HEK293 (cell line): ENCODE data around the gene ARHGEF37.

Source experiments
- CTCF ChIA-PET: fragments of 350-600 bp; formaldehyde crosslinking; extraction: SDS; loops from one replicate; lab custom pipeline; 2021; ENCODE audit warnings: antibody characterized with exemption; lab: Yijun Ruan, JAX
- POLR2A ChIA-PET: fragments of 300-600 bp; formaldehyde crosslinking; extraction: SDS; loops from one replicate; lab custom pipeline; 2020; ENCODE audit warnings: antibody characterized with exemption, inconsistent platforms; lab: Yijun Ruan, JAX
- H3K27ac ChIP-seq: fragments of 200-500 bp; sonication (Bioruptor generic); 2 replicates; pipeline ENCODE4 v1.5.1; 2014; ENCODE audit warnings: low read depth, low read length, control low read depth, inconsistent platforms; ENCODE audit errors: extremely low read depth
- H3K36me3 ChIP-seq, 2 experiments: fragments of 200-500 bp in 1 of 2; sonication (Bioruptor generic) in 1 of 2; 1 replicate in 1 of 2; 2 replicates in 1 of 2; pipeline ENCODE4 v1.5.1; 2014 to 2017; ENCODE audit warnings: inconsistent platforms in 2 of 2, low read length in 2 of 2; ENCODE audit not compliant: control insufficient read depth in 2 of 2, insufficient read depth in 1 of 2
- H3K4me1 ChIP-seq: fragments of 200-500 bp; sonication (Bioruptor generic); 2 replicates; pipeline ENCODE4 v1.5.1; 2014; ENCODE audit warnings: mild to moderate bottlenecking, low read length, inconsistent platforms; ENCODE audit not compliant: control insufficient read depth, insufficient read depth
- H3K4me3 ChIP-seq: 2 replicates; pipeline ENCODE4 v1.5.1; 2011; ENCODE audit warnings: low read depth, mild to moderate bottlenecking, control low read depth, low read length, moderate library complexity
- H3K9me3 ChIP-seq: fragments of 200-500 bp; sonication (Bioruptor generic); 2 replicates; pipeline ENCODE4 v1.5.1; 2014; ENCODE audit warnings: low read depth, low read length, inconsistent platforms; ENCODE audit not compliant: control insufficient read depth, insufficient read depth
- AEBP2 ChIP-seq: fragments of 450-650 bp; formaldehyde crosslinking; IDR thresholded peaks from 2 replicates; pipeline ENCODE4 v1.5.1; 2016; ENCODE audit warnings: missing biosample characterization, missing genetic modification characterization, borderline replicate concordance
- CTCF ChIP-seq: fragments of 450-650 bp; formaldehyde crosslinking; IDR thresholded peaks from 2 replicates; pipeline ENCODE4 v1.5.1; 2016; ENCODE audit warnings: missing biosample characterization, missing genetic modification characterization
- KLF10 ChIP-seq: fragments of 450-650 bp; IDR thresholded peaks from 2 replicates; pipeline ENCODE4 v1.5.1; 2018; ENCODE audit warnings: missing biosample characterization, mild to moderate bottlenecking, missing genetic modification characterization
- KLF8 ChIP-seq: fragments of 450-650 bp; formaldehyde crosslinking; IDR thresholded peaks from 2 replicates; pipeline ENCODE4 v1.5.1; 2016; ENCODE audit warnings: missing biosample characterization, missing genetic modification characterization
- PBX3 ChIP-seq: sonication (generic); formaldehyde crosslinking; IDR thresholded peaks from 2 replicates; pipeline ENCODE4 v1.8.1; 2022; ENCODE audit warnings: mild to moderate bottlenecking, moderate library complexity, missing genetic modification reagents
- PRDM2 ChIP-seq: fragments of 450-650 bp; formaldehyde crosslinking; IDR thresholded peaks from 2 replicates; pipeline ENCODE4 v1.5.1; 2016; ENCODE audit warnings: missing biosample characterization, missing genetic modification characterization, borderline replicate concordance
- RBAK ChIP-seq: fragments of 450-650 bp; formaldehyde crosslinking; IDR thresholded peaks from 2 replicates; pipeline ENCODE4 v1.5.1; 2016; ENCODE audit warnings: missing biosample characterization, missing genetic modification characterization
- ZBTB26 ChIP-seq: fragments of 450-650 bp; formaldehyde crosslinking; optimal IDR thresholded peaks from 2 replicates; pipeline ENCODE3; 2016; ENCODE audit warnings: missing biosample characterization, mild to moderate bottlenecking, missing genetic modification characterization
- ZNF112 ChIP-seq: fragments of 450-650 bp; formaldehyde crosslinking; IDR thresholded peaks from 2 replicates; pipeline ENCODE4 v1.5.0; 2017; ENCODE audit warnings: missing biosample characterization, missing genetic modification characterization
- ZNF146 ChIP-seq: fragments of 450-650 bp; formaldehyde crosslinking; IDR thresholded peaks from 2 replicates; pipeline ENCODE4 v1.5.1; 2016; ENCODE audit warnings: missing biosample characterization, missing genetic modification characterization
- ZNF16 ChIP-seq: fragments of 450-650 bp; formaldehyde crosslinking; IDR thresholded peaks from 2 replicates; pipeline ENCODE4 v1.5.1; 2016; ENCODE audit warnings: low read depth, missing biosample characterization, missing genetic modification characterization
- ZNF19 ChIP-seq: fragments of 450-650 bp; formaldehyde crosslinking; IDR thresholded peaks from 2 replicates; pipeline ENCODE4; 2016; ENCODE audit warnings: missing biosample characterization, missing genetic modification characterization, low read depth
- ZNF2 ChIP-seq: fragments of 450-650 bp; formaldehyde crosslinking; IDR thresholded peaks from 2 replicates; pipeline ENCODE4 v1.5.1; 2016; ENCODE audit warnings: missing biosample characterization, missing genetic modification characterization
- ZNF214 ChIP-seq: fragments of 450-650 bp; formaldehyde crosslinking; IDR thresholded peaks from 2 replicates; pipeline ENCODE4 v1.5.1; 2017; ENCODE audit warnings: missing biosample characterization, mild to moderate bottlenecking, missing genetic modification characterization, borderline replicate concordance
- ZNF221 ChIP-seq: fragments of 450-650 bp; formaldehyde crosslinking; IDR thresholded peaks from 2 replicates; pipeline ENCODE4 v1.5.1; 2017; ENCODE audit warnings: missing biosample characterization, missing genetic modification characterization, borderline replicate concordance
- ZNF239 ChIP-seq: fragments of 450-650 bp; formaldehyde crosslinking; IDR thresholded peaks from 2 replicates; pipeline ENCODE4 v1.5.1; 2016; ENCODE audit warnings: missing biosample characterization, missing genetic modification characterization
- ZNF324 ChIP-seq: fragments of 450-650 bp; formaldehyde crosslinking; IDR thresholded peaks from 2 replicates; pipeline ENCODE4 v1.5.1; 2016; ENCODE audit warnings: missing biosample characterization, missing genetic modification characterization
- ZNF37A ChIP-seq: fragments of 450-650 bp; IDR thresholded peaks from 2 replicates; pipeline ENCODE4 v1.5.1; 2018; ENCODE audit warnings: missing biosample characterization, missing genetic modification characterization
- ZNF530 ChIP-seq: fragments of 450-650 bp; formaldehyde crosslinking; IDR thresholded peaks from 2 replicates; pipeline ENCODE4 v1.5.1; 2016; ENCODE audit warnings: low read depth, missing biosample characterization, missing genetic modification characterization
- ZNF571 ChIP-seq: fragments of 450-650 bp; formaldehyde crosslinking; IDR thresholded peaks from 2 replicates; pipeline ENCODE4 v1.5.0; 2017; ENCODE audit warnings: missing biosample characterization, missing genetic modification characterization

Gene ARHGEF37

GRCh38 chr5:149654231-149654630, 72.9 kb downstream of the ARHGEF37 start:
- Histone ChIP-seq H3K9me3 (no peaks in the 10 kb centered on the region), H3K36me3 (no peaks in the 10 kb centered on the region), H3K4me3 (no peak overlapping the region), H3K27ac (no peak overlapping the region), H3K4me1 (no peaks in the 10 kb centered on the region)
- TF ChIP-seq RBAK (no peak), ZBTB26 (tag by site-specific recombination) (no peak), CTCF (tag by site-specific recombination) (no peak), ZNF19 (tag by site-specific recombination) (no peak), ZNF214 (no peak), ZNF146 (no peak), ZNF530 (tag by site-specific recombination) (no peak), ZNF2 (tag by site-specific recombination) (no peak)
- ChIA-PET POLR2A (no interaction called here), CTCF (interaction anchor here (0.6 to 1.0 kb wide), 4 partner anchors 13 to 280 kb away, joined by 3 to 4 read pairs (median 4); no protein-coding TSS in a partner anchor)

- Histone ChIP-seq H3K4me1 (no peaks in the 10 kb centered on the region), H3K36me3 (no peaks in the 10 kb centered on the region), H3K27ac (no peak overlapping the region), H3K4me3 (no peak overlapping the region), H3K9me3 (no peaks in the 10 kb centered on the region)
- ChIA-PET POLR2A (no interaction called here), CTCF (interaction anchor here (0.6 to 2.3 kb wide), 5 partner anchors 12 to 311 kb away, joined by 3 to 23 read pairs (median 4); no protein-coding TSS in a partner anchor)
- TF ChIP-seq ZNF16 (tag by site-specific recombination) = no peak
- TF ChIP-seq PRDM2 = no peak
- TF ChIP-seq ZNF37A (tag by site-specific recombination) = no peak
- no peak for TF ChIP-seq AEBP2 (tag by site-specific recombination)
- no peak for TF ChIP-seq ZNF221 (tag by site-specific recombination)
- no peak for TF ChIP-seq KLF10
- TF ChIP-seq ZNF112 = no peak
- TF ChIP-seq ZNF239 (tag by site-specific recombination) = no peak
- TF ChIP-seq ZNF571 = no peak
- TF ChIP-seq ZNF530 (tag by site-specific recombination) = no peak
- no peak for TF ChIP-seq PBX3 (CRISPR knock-in tag)
- TF ChIP-seq KLF8 = no peak
- no peak for TF ChIP-seq ZNF324 (tag by site-specific recombination)
Measured at GRCh38 chr5:149654883-149655505, 73.7 kb downstream of the ARHGEF37 start.
